HS-27A (cell line): ENCODE measurements around the gene COL6A3.
"Not testable (repeated sequence)": the region's sequence is repeated elsewhere in the genome, so short reads cannot be mapped to it uniquely, and the experiment has no call there.

Experiments
- DNase-seq: peaks from one replicate; pipeline ENCODE4 v3.0.0-alpha.2; 2012; ENCODE audit warnings: low read depth, missing footprints

The COL6A3 gene

DNA sequence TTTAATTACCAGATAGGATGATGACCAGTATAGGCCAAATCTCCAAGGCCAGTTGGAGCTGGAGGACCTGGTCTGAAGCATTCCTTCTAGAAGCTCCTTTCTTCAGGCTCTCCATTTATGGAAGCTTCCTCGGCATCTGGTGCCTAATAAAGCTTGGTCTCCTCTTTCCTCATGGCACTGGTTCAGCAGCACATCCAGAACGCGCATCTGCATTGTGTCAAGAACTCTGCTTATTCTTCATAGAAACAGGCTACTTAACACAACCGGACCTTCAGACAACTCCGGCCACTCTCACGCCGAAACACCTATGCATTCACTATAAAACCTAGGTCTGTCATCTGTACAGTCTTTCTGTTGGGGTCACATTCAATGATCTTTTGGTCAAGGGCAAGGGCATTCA lies 99.8 kb downstream of the COL6A3 start:
- no peak for DNase-seq

DNA sequence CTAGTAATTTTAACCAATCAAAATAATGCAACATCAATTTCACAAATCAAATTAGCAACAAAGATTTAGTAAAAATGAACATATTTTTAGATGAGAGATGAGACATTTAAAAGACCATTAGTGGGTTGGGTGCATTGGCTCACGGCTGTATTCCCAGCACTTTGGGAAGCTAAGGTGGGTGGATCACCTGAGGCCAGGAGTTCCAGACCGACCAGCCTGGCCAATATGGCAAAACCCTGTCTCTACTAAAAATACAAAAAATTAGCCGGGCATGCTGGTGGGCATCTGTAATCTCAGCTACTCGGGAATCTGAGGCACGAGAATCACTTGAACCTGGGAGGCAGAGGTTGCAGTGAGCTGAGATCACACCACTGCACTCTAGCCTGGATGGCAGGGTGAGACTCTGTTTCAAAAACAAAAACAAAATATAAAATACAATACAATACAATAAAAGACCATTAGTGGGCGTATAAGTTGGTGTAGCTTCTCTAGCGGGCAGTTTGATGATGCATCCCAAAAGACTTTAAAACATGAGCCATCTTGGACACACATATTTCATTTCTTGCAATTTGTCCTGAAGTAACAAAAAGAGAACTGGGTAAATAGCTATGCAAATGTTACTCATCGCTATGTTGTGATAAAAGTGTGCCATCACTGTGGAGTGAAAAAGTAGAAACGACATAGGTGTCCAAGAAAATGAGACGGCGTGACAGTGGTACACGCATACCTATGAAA lies 101.8 kb downstream of the COL6A3 start:
- DNase-seq, result no peak

DNA sequence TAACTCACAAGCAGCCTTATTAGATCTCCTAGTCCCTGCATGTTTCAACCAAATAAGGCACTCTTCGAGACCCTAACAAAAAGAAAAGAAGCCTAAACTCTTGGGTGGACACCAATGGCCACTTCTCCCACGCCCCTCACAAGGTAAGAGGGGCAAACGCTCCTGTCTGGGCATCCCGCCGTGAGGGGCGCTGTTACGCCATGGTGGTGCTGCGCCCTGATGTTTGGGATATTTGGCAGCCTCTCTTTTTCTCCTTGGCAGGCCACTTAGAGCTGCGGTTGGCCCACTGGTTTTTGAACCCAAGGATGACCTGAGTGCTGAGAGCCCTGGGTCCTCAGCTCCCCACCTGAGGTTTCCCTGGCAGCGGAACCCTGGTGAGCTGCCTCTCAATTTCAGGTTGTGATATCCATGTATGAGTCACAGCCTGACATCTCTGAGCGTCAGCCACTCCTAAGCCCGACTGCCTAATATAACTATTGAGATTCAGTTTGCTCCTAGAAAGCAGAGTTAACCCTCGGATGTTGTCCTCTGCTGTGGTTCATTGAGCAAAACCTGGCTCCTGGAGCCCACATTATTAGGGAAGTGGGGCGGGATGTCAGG lies 103.3 kb downstream of the COL6A3 start:
- no peak for DNase-seq

DNA sequence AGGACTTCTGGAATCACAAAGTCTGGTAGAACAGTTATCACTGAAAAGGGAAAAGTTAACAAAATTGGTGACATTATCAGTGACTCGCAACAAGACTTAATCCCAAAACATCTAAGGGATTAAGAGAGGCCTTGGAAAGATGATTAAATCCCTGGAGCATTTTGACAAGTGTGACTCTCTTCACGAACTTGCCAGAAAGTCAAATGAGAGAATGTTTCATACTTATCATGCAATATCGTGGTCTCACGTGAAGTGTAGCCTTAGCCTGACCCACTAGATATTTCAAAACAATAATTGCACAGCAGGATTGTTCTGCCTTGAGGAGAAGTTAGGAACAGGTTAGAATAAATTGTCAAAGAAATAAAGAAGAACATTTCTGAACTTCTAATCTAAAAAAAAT lies 104.5 kb downstream of the COL6A3 start:
- no peak for DNase-seq

DNA sequence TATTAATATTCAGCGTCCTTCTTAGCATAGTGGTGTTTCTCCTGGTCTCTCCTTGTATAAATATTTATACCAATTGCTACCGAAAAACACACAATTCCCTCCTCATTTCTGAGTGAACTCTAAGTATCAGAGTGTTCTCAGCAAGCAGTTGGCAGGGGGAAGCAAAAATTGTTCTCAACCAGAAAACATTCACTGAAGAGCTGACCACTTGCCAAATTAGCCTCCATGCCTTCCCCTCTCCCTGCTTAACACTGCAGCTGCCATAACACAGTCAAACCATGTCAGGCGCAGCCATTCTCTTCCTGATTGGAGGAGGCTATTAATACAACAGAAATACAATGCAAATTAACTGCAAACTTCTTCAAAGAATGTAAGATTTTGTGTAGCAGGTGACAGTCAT lies 105.0 kb downstream of the COL6A3 start:
- no peak for DNase-seq

DNA sequence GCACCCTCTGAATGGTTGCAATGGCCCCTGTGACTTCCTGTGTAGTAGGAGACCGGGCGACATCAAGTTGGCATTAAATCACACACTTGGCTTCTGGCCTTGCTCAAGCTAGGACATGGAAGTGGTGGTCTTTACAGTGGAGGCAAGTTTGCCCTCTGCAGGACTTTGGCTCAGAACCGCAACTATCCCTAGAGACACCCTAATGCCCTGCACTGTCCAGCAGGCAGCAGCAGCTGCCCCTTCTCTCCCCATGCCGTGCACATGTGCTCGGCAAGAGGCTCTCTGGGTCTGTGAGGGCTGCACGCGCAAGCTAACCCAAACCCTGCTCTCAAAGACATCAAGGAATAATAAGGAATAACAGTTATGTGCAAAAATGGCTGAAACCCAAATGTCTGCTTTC lies 106.5 kb downstream of the COL6A3 start:
- no peak for DNase-seq

DNA sequence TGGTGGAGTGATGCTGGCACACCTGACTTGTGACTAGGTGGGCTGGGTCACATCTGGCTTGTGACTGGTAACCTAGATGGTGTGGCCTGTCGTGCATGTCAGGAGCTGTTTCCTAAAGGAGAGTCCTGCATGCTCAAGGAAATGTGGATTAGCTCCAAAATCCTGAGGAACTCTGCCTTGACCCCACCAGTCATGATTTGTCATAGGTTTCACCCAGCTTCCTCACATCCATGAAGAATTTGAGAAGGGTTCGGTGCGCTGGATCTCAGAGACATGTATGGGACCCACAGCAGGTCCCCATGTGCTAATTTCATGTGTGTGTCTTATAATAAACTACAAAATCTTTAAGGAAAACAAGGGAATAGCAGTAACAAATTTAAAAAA lies 107.2 kb downstream of the COL6A3 start:
- no peak for DNase-seq

DNA sequence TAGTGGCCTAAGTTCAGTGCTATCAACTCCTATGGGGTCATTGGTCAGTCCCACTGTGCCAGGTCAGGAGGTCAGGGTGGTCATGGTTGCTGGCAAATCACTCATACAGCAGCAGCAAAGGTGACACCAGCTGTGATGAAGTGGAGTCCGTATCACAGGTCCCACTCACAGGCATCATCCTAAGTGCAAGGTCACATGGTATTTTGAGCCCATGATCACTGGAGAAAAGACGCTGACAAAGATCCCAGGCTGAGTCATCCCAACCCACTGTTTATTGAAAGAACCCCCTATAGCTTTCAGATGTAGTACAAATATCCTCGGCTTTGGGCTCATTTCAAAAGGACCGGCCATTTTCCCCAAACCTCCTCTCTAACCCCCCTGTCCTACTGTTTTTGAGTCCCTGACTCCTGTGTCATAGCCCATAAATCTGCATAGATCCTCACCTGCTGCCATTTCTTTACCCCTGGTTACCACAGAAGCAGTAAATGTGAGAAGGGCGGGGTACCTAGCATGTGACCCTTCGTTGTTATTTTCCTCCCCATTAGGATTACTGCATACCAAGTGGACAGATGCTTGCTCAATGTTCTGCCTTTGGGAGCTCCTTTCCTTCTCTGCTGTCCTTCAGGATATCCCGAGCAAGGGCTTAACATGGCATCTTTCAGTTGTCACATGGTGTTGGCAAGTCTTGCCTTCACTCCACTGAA lies 107.7 kb downstream of the COL6A3 start:
- no peak for DNase-seq

DNA sequence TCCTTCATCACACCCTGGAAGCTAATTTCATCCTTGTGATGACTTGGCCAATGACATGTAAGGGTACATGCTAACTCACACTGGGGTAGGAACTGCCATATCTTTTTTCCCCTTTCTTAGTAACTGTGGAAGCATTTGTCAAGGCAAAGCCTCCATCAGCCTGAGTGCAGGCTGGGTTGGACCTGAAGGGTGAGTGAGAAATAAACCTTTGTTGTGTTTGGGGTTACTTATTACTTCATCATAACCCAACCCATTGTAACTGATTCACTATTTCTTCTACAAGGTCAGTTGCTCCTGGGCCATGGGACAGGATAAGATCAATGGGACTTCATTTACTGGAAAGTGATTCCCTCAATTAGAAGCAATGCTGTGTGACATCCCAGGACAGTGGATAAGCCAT lies 108.4 kb downstream of the COL6A3 start:
- no peak for DNase-seq

DNA sequence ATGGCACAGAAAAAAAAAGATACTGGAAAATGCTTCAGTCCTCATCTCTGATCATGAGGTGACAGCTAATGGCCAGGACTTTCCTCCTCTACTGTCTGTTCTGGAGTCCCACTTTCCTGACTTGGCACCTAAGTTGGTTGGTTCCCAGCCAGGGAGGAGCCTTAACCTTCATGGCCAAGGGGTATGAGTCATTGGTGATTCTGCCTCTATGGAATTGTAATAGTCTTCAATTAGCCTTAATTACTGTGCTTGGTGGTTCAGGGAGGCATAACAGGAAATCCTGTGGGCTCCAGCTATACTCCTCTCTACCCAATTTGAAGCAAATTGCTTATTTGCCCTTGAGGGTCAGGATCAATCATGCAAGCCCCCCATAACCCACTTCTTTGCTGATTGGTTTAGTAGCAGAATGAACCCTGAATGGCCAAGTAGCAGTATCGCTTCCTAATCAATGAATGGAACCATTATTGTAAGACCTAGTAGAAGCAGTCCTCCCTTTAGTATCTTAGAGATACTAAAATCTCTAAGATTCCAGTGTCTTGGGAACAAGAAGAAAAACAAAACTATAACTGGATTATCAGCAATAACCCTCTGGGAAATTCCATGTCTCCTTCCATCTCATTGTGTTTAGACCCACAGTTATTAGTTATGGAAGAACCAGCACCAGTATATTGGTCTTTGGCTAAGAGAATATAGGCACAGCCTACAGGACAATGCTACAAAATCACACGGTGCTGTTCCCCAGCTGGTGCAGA lies 109.0 kb downstream of the COL6A3 start:
- no peak for DNase-seq

DNA sequence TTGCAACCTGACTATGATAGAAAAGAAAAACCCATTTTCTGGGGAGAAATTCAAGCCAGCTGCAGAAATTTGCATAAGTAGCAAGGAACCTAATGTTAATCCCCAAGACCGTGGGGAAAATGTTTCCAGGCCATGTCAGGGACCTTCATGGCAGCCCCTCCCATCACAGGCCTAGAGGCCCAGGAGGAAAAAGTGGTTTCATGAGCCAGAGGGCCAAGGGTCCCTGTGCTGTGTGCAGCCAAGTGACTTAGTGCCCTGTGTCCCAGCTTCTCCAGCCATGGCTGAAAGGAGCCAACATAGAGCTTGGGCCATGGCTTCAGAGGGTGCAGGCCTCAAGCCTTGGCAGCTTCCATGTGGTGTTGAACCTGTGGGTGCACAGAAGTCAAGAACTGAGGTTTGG lies 110.7 kb downstream of the COL6A3 start:
- DNase-seq, result not testable (repeated sequence)

DNA sequence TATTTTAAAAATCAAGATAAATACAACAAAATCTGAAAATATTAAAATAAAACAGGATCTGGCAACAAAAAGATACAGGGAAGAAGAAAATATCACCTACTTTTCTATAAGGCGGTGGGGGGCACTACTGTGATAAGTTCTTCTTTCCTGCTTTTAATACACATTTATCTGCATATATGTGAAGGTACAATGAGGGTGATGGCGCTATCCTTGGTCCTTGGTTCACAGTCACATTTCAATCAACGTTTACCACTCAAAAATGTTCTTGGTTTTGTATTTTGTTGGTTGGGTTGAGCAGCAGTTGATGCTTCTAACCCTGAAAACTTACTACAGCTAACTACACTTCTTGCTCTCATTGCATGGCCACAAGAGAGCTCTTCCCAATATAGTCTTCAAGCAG lies 112.4 kb downstream of the COL6A3 start:
- no peak for DNase-seq

DNA sequence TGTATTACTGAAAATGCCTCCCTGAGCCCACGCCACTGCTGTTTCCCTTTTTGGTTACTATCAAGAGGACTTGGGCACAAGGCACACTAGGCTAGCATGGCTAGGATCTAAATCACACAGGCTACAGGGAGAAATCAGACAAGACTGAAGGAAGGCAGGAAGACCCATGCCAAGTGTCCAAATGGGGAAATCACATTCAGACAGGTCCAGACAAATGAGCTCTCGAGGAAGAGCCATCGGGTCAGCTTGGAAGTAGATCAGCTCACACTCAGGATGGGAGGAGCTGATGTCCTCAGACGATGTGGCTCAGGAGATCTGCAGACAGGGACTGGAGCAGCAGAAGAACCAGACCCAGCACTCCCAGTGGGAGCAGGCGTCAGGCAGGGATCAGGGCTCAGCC lies 113.2 kb downstream of the COL6A3 start:
- no peak for DNase-seq

DNA sequence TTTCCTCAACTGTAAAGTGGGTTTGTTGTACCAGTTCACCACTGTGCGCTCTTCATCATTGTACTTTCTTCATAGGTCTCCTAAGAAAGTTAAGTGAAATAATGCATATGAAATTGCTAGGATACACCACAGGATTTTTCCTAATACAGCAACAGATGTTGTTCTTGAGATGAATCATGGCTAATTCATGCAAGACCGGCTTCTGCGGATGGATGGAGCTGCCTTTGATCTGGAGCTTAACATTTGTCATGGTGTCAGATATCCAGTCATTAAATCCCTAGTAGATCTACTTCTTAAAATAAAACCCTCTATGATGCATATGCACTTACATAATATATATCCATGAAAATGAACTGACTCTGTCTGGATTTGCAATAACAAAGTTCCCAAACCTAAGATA lies 114.1 kb downstream of the COL6A3 start:
- no peak for DNase-seq

DNA sequence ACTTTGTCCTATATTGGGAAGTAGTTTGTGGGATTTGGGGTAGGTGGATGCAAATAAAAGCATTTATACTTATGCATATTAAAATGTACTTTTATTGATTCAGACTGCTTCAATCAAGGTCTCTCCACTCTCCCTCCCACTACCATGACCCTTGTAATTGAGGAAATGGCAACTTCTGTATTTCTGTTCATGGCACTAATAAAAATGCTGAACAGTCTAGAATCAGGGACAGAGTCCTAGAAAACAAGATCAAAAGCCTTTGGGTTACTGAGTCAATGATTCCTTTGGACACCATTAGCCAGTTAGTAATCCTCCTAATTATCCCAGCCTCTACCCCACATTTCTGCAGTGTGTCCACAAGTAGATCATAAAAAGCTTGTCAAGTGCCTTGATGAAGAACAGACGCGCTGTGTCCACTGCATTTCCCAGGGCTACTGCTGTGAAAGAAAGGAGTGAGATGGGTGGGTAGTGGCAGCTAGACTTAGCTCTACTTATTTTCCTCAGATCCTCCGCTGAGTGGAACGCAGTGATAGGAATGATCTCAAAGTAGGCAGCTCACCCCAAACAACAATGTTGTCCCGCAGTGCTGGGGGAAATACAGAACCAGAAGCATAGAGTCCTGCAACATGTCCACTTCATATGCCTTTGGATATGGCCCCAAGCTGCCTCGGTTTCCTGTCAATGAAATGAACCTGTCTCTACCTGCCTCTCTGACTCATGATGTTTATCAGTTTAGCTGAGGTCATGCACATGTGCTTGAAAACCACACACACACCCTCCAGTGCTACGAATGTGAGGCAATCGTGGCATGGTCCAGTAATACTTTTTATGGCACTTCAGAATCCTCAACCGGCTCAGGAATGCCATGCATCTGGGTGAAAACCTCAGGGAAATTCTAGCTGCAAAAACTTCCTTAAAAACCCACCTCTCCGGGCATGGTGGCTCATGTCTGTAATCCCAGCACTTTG lies 115.5 kb downstream of the COL6A3 start:
- DNase-seq, result no peak

DNA sequence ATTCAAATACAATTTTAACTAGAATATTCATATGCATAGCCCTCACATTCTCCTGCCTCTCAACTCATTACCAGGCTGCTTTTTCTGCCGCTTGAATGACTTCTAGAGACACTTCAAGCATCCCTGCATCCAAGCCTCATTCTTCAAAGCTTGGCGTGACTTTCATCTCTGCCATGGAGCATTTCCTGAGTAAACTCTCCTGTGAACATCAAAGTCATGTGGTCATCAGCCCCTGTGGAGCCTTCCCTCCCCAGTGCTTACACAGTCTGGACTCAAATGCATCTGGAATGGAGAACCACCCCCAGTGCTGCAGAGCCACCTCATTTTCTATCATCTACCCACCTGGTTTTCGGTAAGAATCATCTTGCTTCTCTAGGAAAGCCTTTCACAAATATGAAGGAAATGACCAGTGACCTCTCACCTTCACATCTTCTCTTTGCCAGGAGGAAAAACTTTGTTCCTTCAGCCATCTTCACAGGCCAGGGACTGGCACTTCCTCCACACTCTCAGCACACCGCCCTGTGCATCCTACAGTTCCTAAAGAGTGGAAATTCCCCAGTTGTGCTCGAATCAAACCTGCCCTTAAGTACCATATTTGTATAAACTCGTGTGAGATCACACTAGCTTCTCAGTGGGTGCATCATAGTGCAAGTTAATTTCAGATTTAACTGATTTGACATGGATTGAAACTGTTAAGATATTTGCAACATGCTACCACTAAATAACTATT lies 116.4 kb downstream of the COL6A3 start:
- DNase-seq, result no peak

DNA sequence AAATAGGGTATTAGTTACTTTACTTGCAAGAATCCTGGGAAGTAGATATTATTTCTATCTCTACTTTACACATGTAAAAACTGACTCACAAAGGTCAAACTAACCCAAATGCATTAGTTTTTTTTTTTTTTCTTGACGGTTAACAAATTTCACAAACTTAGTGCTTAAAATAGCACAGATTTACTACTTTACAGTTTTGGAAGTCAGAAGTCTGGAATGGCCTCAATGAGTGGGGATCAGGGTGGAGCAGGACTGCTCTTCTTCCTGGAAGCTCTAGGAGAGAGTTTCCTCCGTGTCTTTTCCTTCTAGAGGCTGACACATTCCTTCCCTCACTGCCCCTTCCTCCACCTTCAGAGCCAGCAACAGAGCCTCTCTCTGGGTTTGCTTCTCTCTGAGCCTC lies 117.2 kb downstream of the COL6A3 start:
- DNase-seq, result no peak

DNA sequence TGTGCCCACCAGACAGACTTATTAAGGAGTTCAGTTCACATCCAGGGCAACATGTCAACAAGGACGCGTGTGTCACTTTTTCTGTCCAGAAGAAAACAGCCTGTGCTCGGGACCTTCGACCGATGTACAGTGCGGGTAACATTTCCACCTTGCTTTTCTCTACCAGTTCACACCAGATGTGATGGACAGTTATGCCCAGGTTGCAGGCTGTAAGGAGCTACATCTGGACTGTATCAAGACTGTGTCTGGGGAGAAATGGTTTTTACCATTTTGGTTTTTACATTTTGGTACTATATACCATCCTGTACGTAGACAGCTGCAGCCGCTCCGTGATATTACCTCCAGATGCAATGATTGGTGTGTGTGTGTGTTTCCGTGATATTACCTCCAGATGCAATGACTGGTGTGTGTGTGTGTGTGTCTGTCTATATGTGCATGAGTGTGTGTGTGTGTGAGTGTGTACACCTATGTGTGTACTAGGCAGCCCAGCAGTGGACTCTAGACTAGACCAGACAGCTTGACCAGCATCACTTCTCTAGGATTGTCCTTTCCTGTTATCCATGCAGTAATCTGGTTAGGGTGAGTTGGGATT lies 118.0 kb downstream of the COL6A3 start:
- DNase-seq, result no peak

DNA sequence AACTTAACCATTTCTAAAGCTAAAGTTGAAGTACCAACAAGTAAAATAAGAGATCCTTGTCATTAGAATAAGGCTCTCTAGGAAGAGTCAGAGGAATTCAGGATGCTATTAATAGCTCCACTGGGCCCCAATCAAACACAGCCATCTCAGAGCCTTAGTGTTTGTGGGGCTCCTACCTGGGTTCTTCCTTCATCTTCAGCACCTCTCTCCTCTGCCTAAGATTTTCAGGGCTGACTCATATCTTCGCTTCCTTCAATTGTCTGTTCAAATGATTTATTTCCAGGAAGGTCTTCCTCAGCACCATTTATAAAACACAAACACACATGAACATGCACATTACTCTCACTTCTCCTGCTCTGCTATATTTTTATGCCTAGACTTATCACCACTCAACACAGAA lies 119.5 kb downstream of the COL6A3 start:
- DNase-seq, result no peak

DNA sequence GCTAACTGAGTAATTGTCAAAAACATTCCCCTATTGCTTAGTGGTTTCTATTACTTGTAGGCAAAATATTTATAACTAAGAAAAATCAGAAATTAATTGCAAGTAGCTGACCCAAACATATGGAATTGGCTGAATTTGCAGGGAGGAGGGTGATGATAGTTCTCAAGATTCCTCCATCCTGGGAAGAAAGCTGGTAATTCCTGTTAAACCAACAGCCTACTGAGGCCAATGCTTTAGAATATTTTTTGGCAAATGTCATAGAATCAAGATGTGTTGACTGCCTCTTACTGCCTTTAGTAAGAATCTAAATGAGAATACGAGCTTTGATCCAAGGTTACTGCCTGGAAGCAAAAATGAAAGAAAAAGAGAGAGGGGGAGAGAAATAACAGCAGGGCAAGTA lies 120.0 kb downstream of the COL6A3 start:
- no peak for DNase-seq
